K562 (cell line): ENCODE data around the gene FERMT3. TPM values are rescaled to one million over a fixed set of nuclear protein-coding genes. Genes with fewer than 3 reads are reported as not detected.

Source experiments
- ASH1L ChIP-seq: fragments of 450-650 bp; IDR thresholded peaks from 2 replicates; pipeline ENCODE4 v1.6.1; 2018; ENCODE audit warnings: borderline replicate concordance, mild to moderate bottlenecking, low read depth; ENCODE audit not compliant: partially characterized antibody
- CXXC5 ChIP-seq: fragments of 250-450 bp; sonication (Bioruptor Pico); IDR thresholded peaks from 2 replicates; pipeline ENCODE4 v1.8.0; 2022; ENCODE audit warnings: inconsistent platforms, mild to moderate bottlenecking, moderate library complexity
- EWSR1 ChIP-seq: fragments of 450-650 bp; IDR thresholded peaks from 2 replicates; pipeline ENCODE4 v1.6.1; 2018; ENCODE audit warnings: borderline replicate concordance, mild to moderate bottlenecking, low read depth, moderate library complexity; ENCODE audit not compliant: partially characterized antibody
- FOXM1 ChIP-seq, 2 experiments: fragments of 450-650 bp in 1 of 2; sonication (generic) in 1 of 2; formaldehyde crosslinking in 1 of 2; IDR thresholded peaks; 2 replicates each; pipeline versions ENCODE4 v1.6.1 to v1.9.0; 2017 to 2022; ENCODE audit warnings: low read depth in 2 of 2, mild to moderate bottlenecking in 2 of 2, missing genetic modification reagents in 1 of 2, moderate library complexity in 1 of 2
- FOXP1 ChIP-seq: sonication (generic); formaldehyde crosslinking; IDR thresholded peaks from 2 replicates; pipeline ENCODE4 v1.8.0; 2022; ENCODE audit warnings: mild to moderate bottlenecking, missing genetic modification reagents
- HDAC1 ChIP-seq, 2 experiments: fragments of 450-650 bp; IDR thresholded peaks; 2 replicates each; pipeline ENCODE4 v1.6.1; 2016 to 2017; ENCODE audit warnings: inconsistent platforms in 1 of 2, mild to moderate bottlenecking in 1 of 2, moderate library complexity in 1 of 2
- HNRNPL ChIP-seq: fragments of 200-400 bp; formaldehyde crosslinking; IDR thresholded peaks from 2 replicates; pipeline ENCODE4 v1.6.1; 2017; ENCODE audit warnings: low read depth, mild to moderate bottlenecking, low read length
- MAZ ChIP-seq, 2 experiments: fragments of 450-650 bp in 1 of 2; sonication (generic) in 1 of 2; formaldehyde crosslinking; IDR thresholded peaks in 1 of 2; conservative IDR thresholded peaks in 1 of 2; 2 replicates each; pipeline versions ENCODE4 v1.4.0 to v1.5.0; 2020; ENCODE audit warnings: mild to moderate bottlenecking in 1 of 2, missing genetic modification reagents in 1 of 2
- NONO ChIP-seq, 2 experiments: fragments of 200-400 bp in 1 of 2; fragments of 450-650 bp in 1 of 2; formaldehyde crosslinking in 1 of 2; IDR thresholded peaks; 2 replicates each; pipeline ENCODE4 v1.6.1; 2017; ENCODE audit warnings: low read depth in 2 of 2, mild to moderate bottlenecking in 2 of 2, moderate library complexity in 2 of 2, low read length in 1 of 2
- POLR2G ChIP-seq: fragments of 200-400 bp; formaldehyde crosslinking; IDR thresholded peaks from 2 replicates; pipeline ENCODE4 v1.6.1; 2017; ENCODE audit warnings: low read depth, mild to moderate bottlenecking, antibody characterized with exemption, low read length, moderate library complexity
- PURB ChIP-seq: sonication (generic); formaldehyde crosslinking; IDR thresholded peaks from 2 replicates; pipeline ENCODE4 v1.9.0; 2021; ENCODE audit warnings: low read depth, mild to moderate bottlenecking, missing genetic modification reagents
- RBBP5 ChIP-seq: fragments of 200-600 bp; sonication (generic); IDR thresholded peaks from 2 replicates; pipeline ENCODE4 v1.6.1; 2012; ENCODE audit warnings: borderline replicate concordance, mild to moderate bottlenecking, low read length, control low read depth, inconsistent platforms; ENCODE audit not compliant: insufficient read depth, poor library complexity, severe bottlenecking
- SUPT5H ChIP-seq: fragments of 450-650 bp; IDR thresholded peaks from 2 replicates; pipeline ENCODE4 v1.6.1; 2016
- TFAP4 ChIP-seq: sonication (generic); formaldehyde crosslinking; IDR thresholded peaks from 2 replicates; pipeline ENCODE4 v1.8.0; 2022; ENCODE audit warnings: missing genetic modification reagents, mild to moderate bottlenecking, moderate library complexity, borderline replicate concordance
- TRIM24 ChIP-seq, 2 experiments: fragments of 450-650 bp; IDR thresholded peaks; 2 replicates each; pipeline ENCODE4 v1.6.1; 2016
- ZBTB43 ChIP-seq: sonication (generic); formaldehyde crosslinking; IDR thresholded peaks from 2 replicates; pipeline ENCODE4 v1.8.0; 2023; ENCODE audit warnings: mild to moderate bottlenecking, missing genetic modification reagents
- ZFX ChIP-seq: sonication (generic); formaldehyde crosslinking; IDR thresholded peaks from 2 replicates; pipeline ENCODE4 v1.8.0; 2022; ENCODE audit warnings: mild to moderate bottlenecking, missing genetic modification reagents, moderate library complexity
- ZNF347 ChIP-seq: fragments of 450-650 bp; formaldehyde crosslinking; IDR thresholded peaks from 2 replicates; pipeline ENCODE4 v1.4.0; 2020; ENCODE audit warnings: low read depth, mild to moderate bottlenecking, moderate library complexity
- ZNF77 ChIP-seq: fragments of 250-450 bp; sonication (Bioruptor Pico); IDR thresholded peaks from 2 replicates; pipeline ENCODE4 v1.5.0; 2020
- polyA plus RNA-seq, 8 experiments: library from polyadenylated mRNA; depleted of rRNA in 4 of 8; stranded (reverse) in 5 of 8; unstranded in 3 of 8; fragments of >200 nt; fragmentation: Nextera tagmentation in 2 of 8; fragmentation: Illumina TruSeq in 1 of 8; extraction: Ambion mirVana in 2 of 8; extraction: Trizol in 1 of 8; gene quantifications; 2 replicates each; pipeline versions ENCODE4 v1.2.1 to v1.2.3, GENCODE V29; 2011 to 2014; ENCODE audit warnings: inconsistent platforms in 1 of 8, missing spikeins in 1 of 8
- total RNA-seq, 7 experiments: library from RNA; depleted of rRNA in 6 of 7; stranded (reverse); fragments of >200 nt in 6 of 7; fragmentation: Illumina TruSeq in 2 of 7; extraction: Trizol in 2 of 7; gene quantifications; 2 replicates each; pipeline versions ENCODE4 v1.2.1 to v1.2.3, GENCODE V29; 2011 to 2021; ENCODE audit warnings: low replicate concordance in 1 of 7
- TF ChIP-seq, protein P1 (sequence below): fragments of 250-450 bp; sonication (Bioruptor Pico); IDR thresholded peaks from 2 replicates; pipeline ENCODE4 v1.9.0; 2021; ENCODE audit warnings: mild to moderate bottlenecking, inconsistent platforms
- TF ChIP-seq, protein P2 (sequence below): fragments of 250-450 bp; sonication (Bioruptor Pico); IDR thresholded peaks from 2 replicates; pipeline ENCODE4 v1.5.0; 2020; ENCODE audit warnings: mild to moderate bottlenecking

FERMT3 gene
- total and polyA plus RNA-seq, 9 of the 15 experiments (the other 6 are each of a cell fraction or from before 2014, with no cell fraction given), result 3.2 to 275 (median 79.7) TPM

- TF ChIP-seq NONO (IDR thresholded peaks at IDR 0.05; ENCODE audit: low read depth in 2 of 2, low read length in 1 of 2) (0 out of 4 replicates have a peak, but pooled peaks of 1 of the 2 experiments have one; percentile 44), FOXP1 (CRISPR knock-in tag) (no peak), ZFX (CRISPR knock-in tag) (no peak), CXXC5 (CRISPR knock-in tag) (peak; percentile 20; the same call in 1 of the 2 replicates), ZNF347 (CRISPR knock-in tag) (no peak), MAZ (CRISPR knock-in tag; conservative IDR thresholded peaks at IDR 0.05 in 1 of 2, IDR thresholded peaks at IDR 0.05 in 1 of 2) (peak; percentile 70 to 90), ZBTB43 (no peak), SUPT5H (no peak), TFAP4 (CRISPR knock-in tag) (peak; percentile 13; the same call in 1 of the 2 replicates), POLR2G (peak; percentile 67), EWSR1 (no peak), HDAC1 (IDR thresholded peaks at IDR 0.05) (no peak), TRIM24 (IDR thresholded peaks at IDR 0.05) (no peak), FOXM1 (IDR thresholded peaks at IDR 0.05; ENCODE audit: low read depth) (no peak), FOXM1 (CRISPR knock-in tag; IDR thresholded peaks at IDR 0.05; ENCODE audit: low read depth) (0 out of 2 replicates have a peak, but pooled peaks have one; percentile 10), PURB (CRISPR knock-in tag) (no peak), HNRNPL (peak; percentile 53; the same call in 1 of the 2 replicates), ZNF77 (CRISPR knock-in tag) (no peak), ASH1L (no peak), RBBP5 (peak; percentile 35)
- TF ChIP-seq, protein P1, sequence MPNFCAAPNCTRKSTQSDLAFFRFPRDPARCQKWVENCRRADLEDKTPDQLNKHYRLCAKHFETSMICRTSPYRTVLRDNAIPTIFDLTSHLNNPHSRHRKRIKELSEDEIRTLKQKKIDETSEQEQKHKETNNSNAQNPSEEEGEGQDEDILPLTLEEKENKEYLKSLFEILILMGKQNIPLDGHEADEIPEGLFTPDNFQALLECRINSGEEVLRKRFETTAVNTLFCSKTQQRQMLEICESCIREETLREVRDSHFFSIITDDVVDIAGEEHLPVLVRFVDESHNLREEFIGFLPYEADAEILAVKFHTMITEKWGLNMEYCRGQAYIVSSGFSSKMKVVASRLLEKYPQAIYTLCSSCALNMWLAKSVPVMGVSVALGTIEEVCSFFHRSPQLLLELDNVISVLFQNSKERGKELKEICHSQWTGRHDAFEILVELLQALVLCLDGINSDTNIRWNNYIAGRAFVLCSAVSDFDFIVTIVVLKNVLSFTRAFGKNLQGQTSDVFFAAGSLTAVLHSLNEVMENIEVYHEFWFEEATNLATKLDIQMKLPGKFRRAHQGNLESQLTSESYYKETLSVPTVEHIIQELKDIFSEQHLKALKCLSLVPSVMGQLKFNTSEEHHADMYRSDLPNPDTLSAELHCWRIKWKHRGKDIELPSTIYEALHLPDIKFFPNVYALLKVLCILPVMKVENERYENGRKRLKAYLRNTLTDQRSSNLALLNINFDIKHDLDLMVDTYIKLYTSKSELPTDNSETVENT (CRISPR knock-in tag), result peak; percentile 21; the same call in 1 of the 2 replicates
- TF ChIP-seq, protein P2, sequence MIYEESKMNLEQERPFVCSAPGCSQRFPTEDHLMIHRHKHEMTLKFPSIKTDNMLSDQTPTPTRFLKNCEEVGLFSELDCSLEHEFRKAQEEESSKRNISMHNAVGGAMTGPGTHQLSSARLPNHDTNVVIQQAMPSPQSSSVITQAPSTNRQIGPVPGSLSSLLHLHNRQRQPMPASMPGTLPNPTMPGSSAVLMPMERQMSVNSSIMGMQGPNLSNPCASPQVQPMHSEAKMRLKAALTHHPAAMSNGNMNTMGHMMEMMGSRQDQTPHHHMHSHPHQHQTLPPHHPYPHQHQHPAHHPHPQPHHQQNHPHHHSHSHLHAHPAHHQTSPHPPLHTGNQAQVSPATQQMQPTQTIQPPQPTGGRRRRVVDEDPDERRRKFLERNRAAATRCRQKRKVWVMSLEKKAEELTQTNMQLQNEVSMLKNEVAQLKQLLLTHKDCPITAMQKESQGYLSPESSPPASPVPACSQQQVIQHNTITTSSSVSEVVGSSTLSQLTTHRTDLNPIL (CRISPR knock-in tag), result no peak
Measured at GRCh38 chr11:64234647-64235379, 28.3 kb downstream of the FERMT3 start (continued).
